GM11168 (cell line): Measurements from ENCODE around the gene TMED5.

Source experiments
- in situ Hi-C: fragments of 300-500 bp; cut with MboI; formaldehyde crosslinking; loops from one replicate; pipeline ENCODE4 v1.12.0; 2022; ENCODE audit warnings: low sequenced_read_pairs; ENCODE audit not compliant: unreplicated experiment

Gene TMED5

DNA sequence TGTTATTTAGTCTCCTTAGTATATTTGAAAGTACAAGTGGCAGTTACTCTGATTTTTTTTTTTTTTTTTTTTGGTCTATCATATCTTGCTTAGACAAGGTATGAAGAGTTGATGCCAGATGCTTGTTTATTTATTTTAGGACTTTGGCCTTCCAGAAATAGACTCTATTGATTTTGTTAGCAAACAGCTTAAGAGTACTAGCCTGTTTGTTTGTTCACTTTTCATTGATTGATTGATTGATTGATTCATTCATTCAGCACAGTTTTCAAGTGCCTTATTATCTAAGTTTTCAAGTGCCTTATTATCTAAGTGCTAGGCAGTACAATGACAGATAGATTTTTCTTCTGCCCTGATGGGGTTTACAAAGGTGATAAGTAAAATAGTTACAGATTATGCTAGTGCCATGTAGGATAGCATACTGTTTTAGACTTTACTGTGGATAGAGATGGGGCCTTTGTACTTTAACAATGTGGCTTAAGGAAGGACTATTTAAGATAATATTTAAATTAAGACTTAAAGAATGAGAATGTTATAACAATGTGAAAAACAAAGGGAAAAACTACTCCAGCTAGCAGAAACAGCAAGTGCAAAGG is 50.6 kb downstream of the TMED5 start:
- in situ Hi-C loops, result no loop called here

- in situ Hi-C loops, result no loop called here
Measured at GRCh38 chr1:93124556-93125355, 55.5 kb downstream of the TMED5 start.

- in situ Hi-C loops, result no loop called here
Measured at GRCh38 chr1:93123201-93123783, 56.9 kb downstream of the TMED5 start.

DNA sequence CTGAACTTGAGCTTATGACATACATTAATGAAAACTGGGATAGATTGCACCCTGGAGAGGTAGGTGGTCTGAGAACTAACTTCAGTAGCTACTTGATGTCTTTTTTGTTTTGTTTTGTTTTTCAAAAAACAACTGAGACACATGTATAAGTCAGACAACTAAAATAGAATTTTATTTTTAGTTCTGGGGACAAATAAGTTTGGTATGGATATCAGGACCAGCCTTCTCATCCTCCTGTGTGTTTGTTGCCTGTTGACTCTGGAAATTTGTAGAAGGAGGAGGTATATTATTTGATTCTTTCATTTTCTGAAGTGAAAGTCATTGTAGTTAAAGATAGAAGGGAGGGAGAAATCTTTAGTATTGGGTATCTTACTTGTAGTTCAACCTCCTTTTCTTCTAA is 59.6 kb downstream of the TMED5 start:
- in situ Hi-C loops, result no loop called here

- in situ Hi-C loops, result no loop called here
Measured at GRCh38 chr1:93114391-93114790, 65.8 kb downstream of the TMED5 start.

DNA sequence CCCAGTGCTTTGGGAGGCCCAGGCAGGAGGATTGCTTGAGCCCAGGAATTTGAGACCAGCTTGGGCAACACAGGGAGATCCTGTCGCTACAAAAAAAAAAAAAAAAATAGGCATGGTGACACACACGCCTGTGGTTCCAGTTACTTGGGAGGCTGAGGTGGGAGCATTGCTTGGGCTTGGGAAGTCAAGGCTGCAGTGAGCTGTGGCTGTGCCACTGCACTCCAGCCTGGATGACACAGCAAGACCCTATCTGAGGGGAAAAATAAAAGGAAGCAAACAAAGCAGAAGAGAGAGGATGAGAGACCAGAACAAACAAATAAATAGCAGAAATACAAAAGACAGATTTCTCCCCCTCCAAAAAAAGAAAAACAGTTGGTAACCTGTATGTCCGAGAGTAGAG is 67.1 kb downstream of the TMED5 start:
- in situ Hi-C loops, result no loop called here

- in situ Hi-C loops, result no loop called here
Measured at GRCh38 chr1:93111561-93111960, 68.7 kb downstream of the TMED5 start.

DNA sequence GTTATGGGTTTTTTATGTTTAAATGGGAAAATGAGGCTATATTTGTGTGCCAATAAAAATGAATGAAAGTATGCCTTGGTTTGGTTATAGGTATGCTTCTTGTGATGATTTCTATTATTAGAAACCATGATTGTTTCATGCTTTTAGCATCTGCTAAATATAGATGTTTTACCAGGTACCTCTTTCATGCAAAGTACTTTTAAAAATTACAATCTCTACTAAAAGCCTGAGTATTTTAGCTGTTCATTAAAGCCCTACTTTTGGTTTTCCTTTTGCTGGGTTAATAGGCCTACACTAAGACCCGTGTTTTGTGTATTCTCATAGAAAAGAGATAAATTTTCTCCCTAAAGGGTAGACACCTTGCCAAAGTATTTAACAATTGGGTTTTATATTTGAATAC is 69.1 kb downstream of the TMED5 start:
- in situ Hi-C loops, result no loop called here

DNA sequence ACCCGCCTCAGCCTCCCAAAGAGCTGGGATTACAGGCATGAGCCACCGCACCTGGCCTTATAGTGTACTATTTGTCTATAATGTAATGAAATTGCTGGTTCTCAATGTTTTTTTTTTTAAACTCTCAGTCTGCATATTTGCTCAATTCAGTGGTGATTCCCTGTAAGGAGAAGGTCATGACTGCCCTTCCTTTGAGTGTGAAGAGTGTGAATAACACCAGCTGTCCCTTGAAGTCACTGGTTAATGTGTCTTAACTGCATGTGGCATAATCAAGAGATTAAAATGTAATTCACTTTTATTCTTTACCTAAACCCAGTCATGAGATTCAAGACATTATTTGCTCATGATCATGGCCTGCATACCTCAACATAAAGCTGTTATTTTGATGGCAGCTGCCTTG is 70.6 kb downstream of the TMED5 start:
- in situ Hi-C loops, result no loop called here

DNA sequence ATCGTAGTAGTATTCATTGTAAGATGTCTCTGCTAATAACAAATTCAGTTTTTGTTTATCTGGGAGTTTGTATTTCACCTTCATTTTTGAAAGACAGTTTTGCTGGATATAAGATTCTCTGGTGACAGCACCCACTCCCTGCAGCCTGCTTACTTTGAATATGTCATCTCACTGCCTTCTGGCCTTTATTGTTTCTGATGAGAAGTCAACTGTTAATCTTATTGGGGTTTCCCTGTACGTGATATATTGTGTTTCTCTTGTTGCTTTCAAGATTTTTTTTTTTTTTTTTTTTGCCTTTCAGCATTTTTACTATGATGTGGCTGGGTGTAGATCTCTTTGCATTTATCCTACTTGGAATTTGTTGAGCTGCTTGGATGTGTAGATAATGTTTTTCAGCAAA is 71.9 kb downstream of the TMED5 start:
- in situ Hi-C loops, result no loop called here

DNA sequence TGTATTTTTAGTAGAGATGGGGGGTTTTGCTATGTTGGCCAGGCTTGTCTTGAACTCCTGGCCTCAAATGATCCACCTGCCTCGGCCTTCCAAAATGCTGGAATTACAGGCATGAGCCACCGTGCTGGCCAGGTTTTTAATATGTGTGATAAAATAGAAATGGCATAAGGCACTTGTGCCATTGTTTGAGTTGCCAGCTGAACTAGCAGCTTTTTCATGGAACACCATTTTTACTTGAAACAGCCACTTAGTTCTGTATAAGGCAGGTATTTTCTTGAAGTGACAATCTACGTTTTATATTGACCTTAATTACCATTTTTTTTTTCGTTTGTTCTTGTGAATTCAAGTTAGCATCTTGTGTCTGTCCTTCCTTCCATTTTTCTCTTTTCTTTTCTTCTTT is 72.8 kb downstream of the TMED5 start:
- in situ Hi-C loops, result no loop called here

DNA sequence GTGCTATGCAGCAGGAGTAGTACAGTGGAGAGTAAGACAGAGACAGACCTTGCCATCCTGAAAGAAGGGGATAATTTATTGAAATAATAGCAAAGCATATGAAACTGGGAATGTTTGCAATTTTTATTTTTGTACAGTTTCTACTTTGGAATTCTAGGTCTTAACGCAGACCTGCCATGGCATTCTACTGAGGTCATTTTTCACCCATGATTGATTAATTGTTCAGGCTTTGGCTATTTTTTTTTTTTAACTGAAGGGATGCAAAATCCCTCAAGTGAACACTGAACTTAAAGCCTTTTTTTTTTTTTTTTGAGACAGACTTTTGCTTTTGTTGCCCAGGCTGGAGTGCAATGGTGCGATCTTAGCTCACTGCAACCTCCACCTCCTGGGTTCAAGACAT is 74.0 kb downstream of the TMED5 start:
- in situ Hi-C loops, result no loop called here

DNA sequence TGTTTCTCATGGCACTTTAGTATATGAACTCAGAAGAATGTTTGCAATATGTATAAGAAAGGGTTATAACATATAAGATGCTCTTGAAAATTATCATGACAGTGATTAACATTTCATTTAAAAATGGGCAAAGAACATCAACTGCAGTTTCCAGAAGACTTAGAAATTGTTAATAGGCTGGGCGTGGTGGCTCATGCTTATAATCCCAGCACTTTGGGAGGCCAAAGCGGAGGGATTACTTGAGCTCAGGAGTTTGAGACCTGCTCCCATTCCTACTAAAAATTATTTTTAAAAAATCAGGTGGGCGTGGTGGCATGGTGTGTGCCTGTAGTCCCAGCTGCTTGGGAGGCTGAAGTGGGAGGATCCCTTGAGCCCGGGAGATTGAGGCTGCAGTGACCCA is 78.1 kb downstream of the TMED5 start:
- in situ Hi-C loops, result no loop called here
